ENCODE data around the gene COMMD9. TPM values are rescaled to one million over a fixed set of nuclear protein-coding genes. Genes with fewer than 3 reads are reported as not detected.

The COMMD9 gene
- total RNA-seq, 2 experiments from 2014 or later = 23.7 to 28.1 TPM

DNA sequence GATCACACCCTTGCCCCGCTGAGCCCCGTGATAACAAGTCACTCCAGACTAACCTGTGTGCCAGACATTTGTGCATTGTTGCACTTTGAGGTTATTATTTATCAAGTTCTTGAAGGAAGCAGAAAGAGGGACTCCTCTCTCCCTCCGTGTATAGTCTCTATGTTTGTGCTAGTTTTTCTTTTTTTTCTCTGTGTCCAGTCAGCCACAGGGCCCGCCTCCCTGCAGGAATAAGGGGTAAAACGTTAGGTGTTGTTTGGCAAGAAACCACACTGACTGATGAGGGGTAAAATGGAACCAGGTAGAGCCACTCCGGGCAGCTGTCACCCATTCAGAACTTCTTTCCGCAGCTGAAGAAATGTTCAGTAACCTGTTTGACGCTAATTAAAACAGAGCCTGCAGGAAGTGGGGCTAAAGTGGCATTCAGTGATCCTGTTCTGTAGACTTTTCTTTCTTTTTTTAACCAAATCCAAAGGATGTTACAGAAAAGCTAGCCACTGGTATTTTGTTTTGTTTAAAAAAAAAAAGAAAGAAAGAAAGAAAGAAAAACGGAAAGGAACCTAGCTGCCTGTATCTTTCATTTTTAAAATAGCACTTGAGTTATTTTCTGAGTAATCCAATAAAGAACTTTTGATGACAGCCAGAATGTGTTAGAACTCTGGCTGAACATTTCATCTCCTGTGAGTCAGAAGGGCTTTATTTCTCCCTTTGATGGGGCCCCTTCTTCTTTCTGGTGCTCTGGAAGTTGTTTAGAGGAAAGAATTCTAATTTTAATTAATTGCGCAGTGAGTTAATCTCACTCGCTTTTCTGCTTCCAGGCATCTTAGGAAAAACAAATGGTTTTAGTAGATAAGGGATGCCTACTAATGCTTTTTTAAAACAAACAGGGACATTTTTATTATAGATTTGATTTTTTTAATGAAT, 58.2 kb downstream of the COMMD9 start:
- no peak overlapping the region for H3K27ac Mint-ChIP-seq
- CTCF ChIA-PET = no interaction called here
- peaks cover 6% of the 10 kb centered on the region for H3K27me3 Mint-ChIP-seq
- intact Hi-C loops (cut with micrococcal nuclease) = no loop called here
- no peaks in the 10 kb centered on the region for H3K4me1 Mint-ChIP-seq (ENCODE audit: low read depth)
- no peak for DNase-seq
- no peak overlapping the region for H3K4me3 Mint-ChIP-seq
- H3K9me3 Mint-ChIP-seq = no peaks in the 10 kb centered on the region
- H3K36me3 Mint-ChIP-seq = no peaks in the 10 kb centered on the region
- POLR2A ChIA-PET = no interaction called here

GRCh38 chr11:36229091-36229705, 60.0 kb downstream of the COMMD9 start:
- H3K36me3 Mint-ChIP-seq = no peaks in the 10 kb centered on the region
- ChIA-PET POLR2A (no interaction called here), CTCF (no interaction called here)
- H3K4me3 Mint-ChIP-seq = no peak overlapping the region
- H3K27me3 Mint-ChIP-seq = peaks cover 6% of the 10 kb centered on the region
- intact Hi-C loops (cut with micrococcal nuclease) = no loop called here
- no peaks in the 10 kb centered on the region for H3K4me1 Mint-ChIP-seq (ENCODE audit: low read depth)
- DNase-seq = no peak
- no peaks in the 10 kb centered on the region for H3K9me3 Mint-ChIP-seq
- H3K27ac Mint-ChIP-seq = no peak overlapping the region

DNA sequence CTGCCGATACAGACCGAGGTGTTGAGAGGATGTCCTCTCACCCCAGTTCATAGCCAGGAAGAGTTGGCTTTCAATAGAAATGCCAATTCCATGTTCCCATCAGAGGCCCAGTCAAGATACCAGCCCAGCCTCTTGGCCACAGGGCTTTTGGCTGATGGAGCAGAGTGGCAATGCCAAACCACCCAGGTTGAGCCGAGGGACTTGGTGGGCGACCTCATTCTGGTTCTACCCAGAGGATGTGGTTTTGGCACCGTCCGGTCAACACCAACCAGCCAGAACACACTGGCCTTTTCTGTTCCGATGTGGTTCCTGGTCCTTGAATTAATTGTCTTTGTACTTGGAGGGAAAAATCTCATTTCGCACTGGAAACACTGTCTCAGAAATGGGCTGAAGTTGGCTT, 60.5 kb downstream of the COMMD9 start:
- no peak for DNase-seq
- intact Hi-C loops (cut with micrococcal nuclease) = no loop called here
- Mint-ChIP-seq H3K4me3 (no peak overlapping the region), H3K36me3 (no peaks in the 10 kb centered on the region), H3K27me3 (peaks cover 7% of the 10 kb centered on the region), H3K4me1 (ENCODE audit: low read depth) (no peaks in the 10 kb centered on the region), H3K27ac (no peak overlapping the region), H3K9me3 (no peaks in the 10 kb centered on the region)
- POLR2A ChIA-PET = no interaction called here
- CTCF ChIA-PET = no interaction called here

GRCh38 chr11:36227044-36227443, 62.2 kb downstream of the COMMD9 start:
- no peaks in the 10 kb centered on the region for H3K36me3 Mint-ChIP-seq
- no peak for DNase-seq
- intact Hi-C loops (cut with micrococcal nuclease) = no loop called here
- no peak overlapping the region for H3K4me3 Mint-ChIP-seq
- POLR2A ChIA-PET = no interaction called here
- no peaks in the 10 kb centered on the region for H3K4me1 Mint-ChIP-seq (ENCODE audit: low read depth)
- no peak overlapping the region for H3K27ac Mint-ChIP-seq
- CTCF ChIA-PET = no interaction called here
- peaks cover 1% of the 10 kb centered on the region for H3K27me3 Mint-ChIP-seq
- no peaks in the 10 kb centered on the region for H3K9me3 Mint-ChIP-seq

DNA sequence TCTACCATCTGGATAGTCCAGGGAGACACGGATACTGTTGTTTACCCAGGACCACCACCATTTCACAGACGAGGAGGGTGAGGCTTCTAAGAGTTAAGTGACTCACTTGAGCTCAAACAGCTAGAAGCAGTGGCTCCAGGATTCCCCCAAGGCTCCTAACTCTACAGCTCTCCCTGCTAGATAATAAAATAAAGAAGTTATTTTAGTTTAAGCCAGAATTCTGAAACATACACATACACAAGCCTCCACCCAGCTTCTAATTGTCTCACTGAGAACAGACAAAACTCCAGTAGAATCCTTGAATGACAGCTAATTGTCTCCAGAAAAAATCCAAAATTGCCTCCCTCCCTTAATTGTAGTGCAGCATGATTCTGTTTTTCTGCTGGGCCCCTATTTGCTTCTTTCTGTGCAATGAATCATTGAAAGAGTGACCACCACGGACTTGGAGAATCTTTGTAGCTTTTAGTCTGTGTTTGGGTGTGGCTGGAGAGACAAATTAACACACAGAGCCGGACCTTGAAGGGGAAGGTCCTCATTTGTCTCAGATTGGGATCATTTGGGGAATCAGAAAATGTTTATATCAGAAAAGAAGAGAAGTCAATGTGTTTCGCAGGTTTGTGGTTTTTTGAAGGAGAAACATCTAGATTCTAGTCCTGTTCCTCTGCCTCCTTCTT, 64.9 kb downstream of the COMMD9 start:
- Mint-ChIP-seq H3K27me3 (peaks cover 1% of the 10 kb centered on the region), H3K36me3 (no peaks in the 10 kb centered on the region), H3K4me3 (no peak overlapping the region), H3K4me1 (ENCODE audit: low read depth) (no peaks in the 10 kb centered on the region), H3K9me3 (peaks cover 12% of the 10 kb centered on the region), H3K27ac (no peak overlapping the region)
- intact Hi-C loops (cut with micrococcal nuclease) = no loop called here
- CTCF ChIA-PET = interaction anchor here (0.5 kb wide), 1 partner anchor 120 kb away, joined by 4 read pairs; no protein-coding TSS in a partner anchor
- POLR2A ChIA-PET = no interaction called here
- DNase-seq = no peak

GRCh38 chr11:36222831-36223635, 66.2 kb downstream of the COMMD9 start:
- no peak overlapping the region for H3K27ac Mint-ChIP-seq
- intact Hi-C loops (cut with micrococcal nuclease) = no loop called here
- no peak overlapping the region for H3K4me3 Mint-ChIP-seq

More at GRCh38 chr11:36222831-36223635, 66.2 kb downstream of the COMMD9 start:
- ChIA-PET POLR2A (no interaction called here), CTCF (no interaction called here)
- peaks cover 1% of the 10 kb centered on the region for H3K27me3 Mint-ChIP-seq
- no peaks in the 10 kb centered on the region for H3K36me3 Mint-ChIP-seq
- no peak for DNase-seq
- H3K4me1 Mint-ChIP-seq (ENCODE audit: low read depth) = no peaks in the 10 kb centered on the region
- peaks cover 14% of the 10 kb centered on the region for H3K9me3 Mint-ChIP-seq

Other genes starting within 250 kb of the COMMD9 start
- gene PRR5L, start 6.9 kb upstream of the COMMD9 start, total RNA-seq = 10 to 100 TPM; 42.7 to 43.6 TPM
- gene TRAF6, start 220.8 kb upstream of the COMMD9 start, total RNA-seq = 10 to 100 TPM; 12.0 to 12.1 TPM